SK-N-SH (cell line): ENCODE measurements around the gene DIAPH2. TPM values are rescaled to one million over a fixed set of nuclear protein-coding genes. Genes with fewer than 3 reads are reported as not detected.

Source experiments
- CTCF ChIA-PET: fragments of 300-600, 350-600 bp; formaldehyde crosslinking; extraction: SDS; loops from one replicate; lab custom pipeline; 2021; lab: Yijun Ruan, JAX
- POLR2A ChIA-PET: fragments of 350-600 bp; sonication (Branson Sonifier 250); formaldehyde crosslinking; extraction: SDS; loops from one replicate; lab custom pipeline; 2020; ENCODE audit warnings: antibody characterized with exemption, inconsistent platforms; lab: Yijun Ruan, JAX
- DNase-seq: peaks from one replicate; pipeline ENCODE4 v3.0.0; 2012
- H2AFZ ChIP-seq: fragments of 200-600 bp; sonication (generic); 2 replicates; pipeline ENCODE4 v1.8.1; 2016; ENCODE audit warnings: antibody characterized with exemption, mild to moderate bottlenecking, low read depth
- H3F3A ChIP-seq: fragments of 200-600 bp; sonication (generic); replicated peaks from 2 replicates; pipeline ENCODE3; 2016; ENCODE audit warnings: antibody characterized with exemption, mild to moderate bottlenecking; ENCODE audit not compliant: insufficient read depth
- H3K27ac ChIP-seq, 2 experiments: fragments of 200-500 bp in 1 of 2; fragments of 200-600 bp in 1 of 2; sonication (Bioruptor generic) in 1 of 2; sonication (generic), shearing (Covaris generic) in 1 of 2; 2 replicates each; pipeline versions ENCODE4 v1.5.1 to v1.6.1; 2014 to 2016; ENCODE audit warnings: low read depth in 2 of 2, inconsistent platforms in 1 of 2, low read length in 1 of 2, mild to moderate bottlenecking in 1 of 2, mixed read lengths in 1 of 2
- H3K27me3 ChIP-seq: fragments of 200-600 bp; sonication (generic), shearing (Covaris generic); 2 replicates; pipeline ENCODE4 v1.6.1; 2016; ENCODE audit warnings: mixed run types; ENCODE audit not compliant: insufficient read depth
- H3K36me3 ChIP-seq, 2 experiments: fragments of 200-500 bp in 1 of 2; fragments of 200-600 bp in 1 of 2; sonication (Bioruptor generic) in 1 of 2; sonication (generic) in 1 of 2; replicated peaks in 1 of 2; 2 replicates each; pipeline versions ENCODE3 to v1.5.1; 2014 to 2016; ENCODE audit warnings: low read length in 1 of 2, mild to moderate bottlenecking in 1 of 2; ENCODE audit not compliant: insufficient read depth in 2 of 2, control insufficient read depth in 1 of 2
- H3K4me1 ChIP-seq, 2 experiments: fragments of 200-500 bp in 1 of 2; fragments of 200-600 bp in 1 of 2; sonication (Bioruptor generic) in 1 of 2; sonication (generic), shearing (Covaris generic) in 1 of 2; 2 replicates each; pipeline versions ENCODE4 v1.5.1 to v1.6.1; 2014 to 2016; ENCODE audit warnings: low read depth in 1 of 2, low read length in 1 of 2, mixed run types in 1 of 2; ENCODE audit not compliant: insufficient read depth in 2 of 2, control insufficient read depth in 1 of 2
- H3K4me2 ChIP-seq: fragments of 200-600 bp; sonication (generic), shearing (Covaris generic); 2 replicates; pipeline ENCODE4 v1.6.1; 2017; ENCODE audit warnings: mixed run types
- H3K4me3 ChIP-seq, 2 experiments: fragments of 200-500 bp in 1 of 2; fragments of 200-600 bp in 1 of 2; sonication (Bioruptor generic) in 1 of 2; sonication (generic), shearing (Covaris generic) in 1 of 2; 2 replicates each; pipeline versions ENCODE4 v1.5.1 to v1.8.1; 2014 to 2016; ENCODE audit warnings: low read depth in 2 of 2, inconsistent platforms in 1 of 2, low read length in 1 of 2, mild to moderate bottlenecking in 1 of 2, mixed read lengths in 1 of 2, moderate library complexity in 1 of 2
- H3K79me2 ChIP-seq: fragments of 200-600 bp; sonication (generic); 2 replicates; pipeline ENCODE4 v1.8.1; 2017; ENCODE audit warnings: mild to moderate bottlenecking; ENCODE audit not compliant: insufficient read depth
- H3K9ac ChIP-seq: fragments of 200-600 bp; sonication (generic); 2 replicates; pipeline ENCODE4 v1.6.1; 2017; ENCODE audit warnings: mixed run types
- H3K9me2 ChIP-seq: fragments of 200-600 bp; sonication (generic); 2 replicates; pipeline ENCODE4 v1.6.1; 2017; ENCODE audit warnings: mixed run types
- H3K9me3 ChIP-seq: fragments of 200-600 bp; sonication (generic); 2 replicates; pipeline ENCODE4 v1.6.1; 2017; ENCODE audit warnings: mixed run types, mild to moderate bottlenecking, moderate library complexity
- H4K20me1 ChIP-seq: fragments of 200-600 bp; sonication (generic); 2 replicates; pipeline ENCODE4 v1.6.1; 2017; ENCODE audit warnings: mild to moderate bottlenecking, mixed run types; ENCODE audit not compliant: insufficient read depth
- CHD2 ChIP-seq: fragments of 150-350 bp; IDR thresholded peaks from 2 replicates; pipeline ENCODE4 v1.6.1; 2018; ENCODE audit warnings: low read length; ENCODE audit not compliant: partially characterized antibody
- EZH2phosphoT487 ChIP-seq: fragments of 200-600 bp; sonication (generic); IDR thresholded peaks from 2 replicates; pipeline ENCODE4 v1.6.1; 2017; ENCODE audit warnings: low read depth, mixed run types, mild to moderate bottlenecking, antibody characterized with exemption, moderate library complexity, borderline replicate concordance
- FOXM1 ChIP-seq: IDR thresholded peaks from 2 replicates; pipeline ENCODE4 v1.4.0; 2012; ENCODE audit warnings: low read depth, mild to moderate bottlenecking
- GATA2 ChIP-seq: sonication (generic); formaldehyde crosslinking; IDR thresholded peaks from 2 replicates; pipeline ENCODE4 v1.5.0; 2020; ENCODE audit warnings: mild to moderate bottlenecking, missing genetic modification reagents
- MXI1 ChIP-seq: IDR thresholded peaks from 2 replicates; pipeline ENCODE4 v1.6.1; 2012; ENCODE audit warnings: mild to moderate bottlenecking, low read depth, low read length, improper control_type of control experiment
- NFIC ChIP-seq: IDR thresholded peaks from 2 replicates; pipeline ENCODE4 v1.4.0; 2012; ENCODE audit warnings: borderline replicate concordance
- NRF1 ChIP-seq: IDR thresholded peaks from 2 replicates; pipeline ENCODE4 v1.6.1; 2012; ENCODE audit warnings: low read depth, mild to moderate bottlenecking, low read length
- RXRA ChIP-seq: IDR thresholded peaks from 2 replicates; pipeline ENCODE4 v1.4.0; 2012; ENCODE audit warnings: low read depth, mild to moderate bottlenecking, borderline replicate concordance
- SIN3A ChIP-seq: IDR thresholded peaks from 2 replicates; pipeline ENCODE4 v1.6.1; 2012; ENCODE audit warnings: low read depth, mild to moderate bottlenecking, low read length, moderate library complexity, borderline replicate concordance
- WGBS: methylation state at CpG from one replicate; pipeline ENCODE4 v1.1.6; 2017; ENCODE audit warnings: low lambda C conversion rate; 5-methylcytosine and 5-hydroxymethylcytosine counted together
- polyA plus RNA-seq, 3 experiments: library from polyadenylated mRNA; depleted of rRNA; stranded (reverse); fragments of >200 nt; gene quantifications; 2 replicates each; pipeline ENCODE4 v1.2.3, GENCODE V29; 2012
- TF ChIP-seq, protein P1 (sequence below): IDR thresholded peaks from 2 replicates; pipeline ENCODE4 v1.6.1; 2012; ENCODE audit warnings: mild to moderate bottlenecking, low read depth, low read length, moderate library complexity
- TF ChIP-seq, protein P2 (sequence below): fragments of 150-350 bp; IDR thresholded peaks from 2 replicates; pipeline ENCODE4 v1.6.1; 2017; ENCODE audit warnings: antibody characterized with exemption, low read length, low read depth, borderline replicate concordance
- TF ChIP-seq, protein P3 (sequence below): IDR thresholded peaks from 2 replicates; pipeline ENCODE4 v1.4.0; 2012; ENCODE audit warnings: low read depth, borderline replicate concordance
- TF ChIP-seq, protein P4 (sequence below): IDR thresholded peaks from 2 replicates; pipeline ENCODE4; 2012

Gene DIAPH2
- polyA plus RNA-seq, 1 of the 3 experiments (the other 2 are of a cell fraction): 1.1 TPM

DNA sequence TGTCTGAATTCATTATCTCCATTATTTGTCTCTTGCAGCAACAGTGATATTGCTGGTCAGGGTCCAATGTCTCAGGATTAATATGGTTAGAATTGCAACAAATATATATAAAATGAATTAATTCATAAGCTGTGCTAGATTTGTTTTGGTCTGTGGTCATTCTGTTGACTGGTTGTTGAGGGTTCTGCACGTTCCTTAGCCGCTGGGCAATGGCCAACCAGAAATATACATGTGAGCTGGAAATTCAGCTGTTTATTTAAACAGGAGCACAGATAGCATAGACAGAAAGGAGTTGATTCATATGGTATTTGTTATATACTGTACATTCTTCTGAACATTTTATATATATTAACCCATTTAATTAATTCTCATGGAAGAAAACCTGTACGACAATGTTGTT is 299.9 kb downstream of the DIAPH2 start (continued):
- TF ChIP-seq, protein P1, sequence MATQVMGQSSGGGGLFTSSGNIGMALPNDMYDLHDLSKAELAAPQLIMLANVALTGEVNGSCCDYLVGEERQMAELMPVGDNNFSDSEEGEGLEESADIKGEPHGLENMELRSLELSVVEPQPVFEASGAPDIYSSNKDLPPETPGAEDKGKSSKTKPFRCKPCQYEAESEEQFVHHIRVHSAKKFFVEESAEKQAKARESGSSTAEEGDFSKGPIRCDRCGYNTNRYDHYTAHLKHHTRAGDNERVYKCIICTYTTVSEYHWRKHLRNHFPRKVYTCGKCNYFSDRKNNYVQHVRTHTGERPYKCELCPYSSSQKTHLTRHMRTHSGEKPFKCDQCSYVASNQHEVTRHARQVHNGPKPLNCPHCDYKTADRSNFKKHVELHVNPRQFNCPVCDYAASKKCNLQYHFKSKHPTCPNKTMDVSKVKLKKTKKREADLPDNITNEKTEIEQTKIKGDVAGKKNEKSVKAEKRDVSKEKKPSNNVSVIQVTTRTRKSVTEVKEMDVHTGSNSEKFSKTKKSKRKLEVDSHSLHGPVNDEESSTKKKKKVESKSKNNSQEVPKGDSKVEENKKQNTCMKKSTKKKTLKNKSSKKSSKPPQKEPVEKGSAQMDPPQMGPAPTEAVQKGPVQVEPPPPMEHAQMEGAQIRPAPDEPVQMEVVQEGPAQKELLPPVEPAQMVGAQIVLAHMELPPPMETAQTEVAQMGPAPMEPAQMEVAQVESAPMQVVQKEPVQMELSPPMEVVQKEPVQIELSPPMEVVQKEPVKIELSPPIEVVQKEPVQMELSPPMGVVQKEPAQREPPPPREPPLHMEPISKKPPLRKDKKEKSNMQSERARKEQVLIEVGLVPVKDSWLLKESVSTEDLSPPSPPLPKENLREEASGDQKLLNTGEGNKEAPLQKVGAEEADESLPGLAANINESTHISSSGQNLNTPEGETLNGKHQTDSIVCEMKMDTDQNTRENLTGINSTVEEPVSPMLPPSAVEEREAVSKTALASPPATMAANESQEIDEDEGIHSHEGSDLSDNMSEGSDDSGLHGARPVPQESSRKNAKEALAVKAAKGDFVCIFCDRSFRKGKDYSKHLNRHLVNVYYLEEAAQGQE: no peak
- TF ChIP-seq, protein P2, sequence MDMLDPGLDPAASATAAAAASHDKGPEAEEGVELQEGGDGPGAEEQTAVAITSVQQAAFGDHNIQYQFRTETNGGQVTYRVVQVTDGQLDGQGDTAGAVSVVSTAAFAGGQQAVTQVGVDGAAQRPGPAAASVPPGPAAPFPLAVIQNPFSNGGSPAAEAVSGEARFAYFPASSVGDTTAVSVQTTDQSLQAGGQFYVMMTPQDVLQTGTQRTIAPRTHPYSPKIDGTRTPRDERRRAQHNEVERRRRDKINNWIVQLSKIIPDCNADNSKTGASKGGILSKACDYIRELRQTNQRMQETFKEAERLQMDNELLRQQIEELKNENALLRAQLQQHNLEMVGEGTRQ: no peak
- TF ChIP-seq, protein P3, sequence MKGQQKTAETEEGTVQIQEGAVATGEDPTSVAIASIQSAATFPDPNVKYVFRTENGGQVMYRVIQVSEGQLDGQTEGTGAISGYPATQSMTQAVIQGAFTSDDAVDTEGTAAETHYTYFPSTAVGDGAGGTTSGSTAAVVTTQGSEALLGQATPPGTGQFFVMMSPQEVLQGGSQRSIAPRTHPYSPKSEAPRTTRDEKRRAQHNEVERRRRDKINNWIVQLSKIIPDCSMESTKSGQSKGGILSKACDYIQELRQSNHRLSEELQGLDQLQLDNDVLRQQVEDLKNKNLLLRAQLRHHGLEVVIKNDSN: no peak
- TF ChIP-seq CHD2: no peak
- TF ChIP-seq, protein P4, sequence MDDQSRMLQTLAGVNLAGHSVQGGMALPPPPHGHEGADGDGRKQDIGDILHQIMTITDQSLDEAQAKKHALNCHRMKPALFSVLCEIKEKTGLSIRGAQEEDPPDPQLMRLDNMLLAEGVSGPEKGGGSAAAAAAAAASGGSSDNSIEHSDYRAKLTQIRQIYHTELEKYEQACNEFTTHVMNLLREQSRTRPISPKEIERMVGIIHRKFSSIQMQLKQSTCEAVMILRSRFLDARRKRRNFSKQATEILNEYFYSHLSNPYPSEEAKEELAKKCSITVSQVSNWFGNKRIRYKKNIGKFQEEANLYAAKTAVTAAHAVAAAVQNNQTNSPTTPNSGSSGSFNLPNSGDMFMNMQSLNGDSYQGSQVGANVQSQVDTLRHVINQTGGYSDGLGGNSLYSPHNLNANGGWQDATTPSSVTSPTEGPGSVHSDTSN: no peak

DNA sequence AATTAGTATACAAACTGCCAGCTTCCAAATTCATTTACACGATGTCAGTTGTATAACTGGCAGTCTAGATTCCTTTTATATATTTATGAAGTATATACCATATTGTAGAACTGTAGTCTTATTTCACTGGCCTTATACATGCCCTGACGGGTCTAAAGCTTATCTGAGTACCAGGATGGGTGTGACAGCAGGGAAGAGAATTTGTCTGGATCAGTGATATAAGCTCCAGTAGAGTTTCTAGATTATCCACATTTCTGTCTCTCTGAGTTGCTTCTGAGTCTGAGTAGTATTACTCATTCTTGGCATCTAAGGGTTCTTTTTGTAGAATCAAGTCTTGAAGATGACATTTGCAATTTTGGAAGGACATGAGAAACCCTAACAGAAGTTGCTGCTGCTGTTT is 300.4 kb downstream of the DIAPH2 start:
- Histone ChIP-seq H3K9me3 (no peaks in the 10 kb centered on the region), H3K79me2 (no peaks in the 10 kb centered on the region), H3K9me2 (no peaks in the 10 kb centered on the region), H4K20me1 (no peaks in the 10 kb centered on the region), H2AFZ (no peak overlapping the region), H3K9ac (no peak overlapping the region), H3K27me3 (no peaks in the 10 kb centered on the region)
- ChIA-PET POLR2A (no interaction called here), CTCF (interaction anchor here (0.6 kb wide), 1 partner anchor 373 kb away, joined by 3 read pairs; no protein-coding TSS in a partner anchor)
- WGBS: 43% methylated on average over 2 of the region's 2 CpGs
- DNase-seq: no peak
- TF ChIP-seq, protein P3: no peak
- TF ChIP-seq NFIC (no peak), FOXM1 (no peak), GATA2 (CRISPR knock-in tag) (no peak), SIN3A (no peak), MXI1 (no peak), RXRA (no peak), EZH2phosphoT487 (no peak), NRF1 (no peak)
- TF ChIP-seq, all 33 proteins: peak for 0
- Histone ChIP-seq H3K27ac (no peak overlapping the region), H3F3A (no peaks in the 10 kb centered on the region), H3K36me3 (no peaks in the 10 kb centered on the region), H3K4me2 (no peak overlapping the region), H3K4me1 (no peaks in the 10 kb centered on the region; a peak in 1 of 4 replicates), H3K4me3 (no peak overlapping the region)
